SK-N-SH (cell line): ENCODE results near the gene KLK3. TPM values are rescaled to one million over a fixed set of nuclear protein-coding genes. Genes with fewer than 3 reads are reported as not detected.

ENCODE experiments used
- CTCF ChIA-PET: fragments of 300-600, 350-600 bp; formaldehyde crosslinking; extraction: SDS; loops from one replicate; lab custom pipeline; 2021; lab: Yijun Ruan, JAX
- POLR2A ChIA-PET: fragments of 350-600 bp; sonication (Branson Sonifier 250); formaldehyde crosslinking; extraction: SDS; loops from one replicate; lab custom pipeline; 2020; ENCODE audit warnings: antibody characterized with exemption, inconsistent platforms; lab: Yijun Ruan, JAX
- DNase-seq: peaks from one replicate; pipeline ENCODE4 v3.0.0; 2012
- H2AFZ ChIP-seq: fragments of 200-600 bp; sonication (generic); 2 replicates; pipeline ENCODE4 v1.8.1; 2016; ENCODE audit warnings: antibody characterized with exemption, mild to moderate bottlenecking, low read depth
- H3F3A ChIP-seq: fragments of 200-600 bp; sonication (generic); replicated peaks from 2 replicates; pipeline ENCODE3; 2016; ENCODE audit warnings: antibody characterized with exemption, mild to moderate bottlenecking; ENCODE audit not compliant: insufficient read depth
- H3K27ac ChIP-seq, 2 experiments: fragments of 200-500 bp in 1 of 2; fragments of 200-600 bp in 1 of 2; sonication (Bioruptor generic) in 1 of 2; sonication (generic), shearing (Covaris generic) in 1 of 2; 2 replicates each; pipeline versions ENCODE4 v1.5.1 to v1.6.1; 2014 to 2016; ENCODE audit warnings: low read depth in 2 of 2, inconsistent platforms in 1 of 2, low read length in 1 of 2, mild to moderate bottlenecking in 1 of 2, mixed read lengths in 1 of 2
- H3K27me3 ChIP-seq: fragments of 200-600 bp; sonication (generic), shearing (Covaris generic); 2 replicates; pipeline ENCODE4 v1.6.1; 2016; ENCODE audit warnings: mixed run types; ENCODE audit not compliant: insufficient read depth
- H3K36me3 ChIP-seq, 2 experiments: fragments of 200-500 bp in 1 of 2; fragments of 200-600 bp in 1 of 2; sonication (Bioruptor generic) in 1 of 2; sonication (generic) in 1 of 2; replicated peaks in 1 of 2; 2 replicates each; pipeline versions ENCODE3 to v1.5.1; 2014 to 2016; ENCODE audit warnings: low read length in 1 of 2, mild to moderate bottlenecking in 1 of 2; ENCODE audit not compliant: insufficient read depth in 2 of 2, control insufficient read depth in 1 of 2
- H3K4me1 ChIP-seq, 2 experiments: fragments of 200-500 bp in 1 of 2; fragments of 200-600 bp in 1 of 2; sonication (Bioruptor generic) in 1 of 2; sonication (generic), shearing (Covaris generic) in 1 of 2; 2 replicates each; pipeline versions ENCODE4 v1.5.1 to v1.6.1; 2014 to 2016; ENCODE audit warnings: low read depth in 1 of 2, low read length in 1 of 2, mixed run types in 1 of 2; ENCODE audit not compliant: insufficient read depth in 2 of 2, control insufficient read depth in 1 of 2
- H3K4me2 ChIP-seq: fragments of 200-600 bp; sonication (generic), shearing (Covaris generic); 2 replicates; pipeline ENCODE4 v1.6.1; 2017; ENCODE audit warnings: mixed run types
- H3K4me3 ChIP-seq, 2 experiments: fragments of 200-500 bp in 1 of 2; fragments of 200-600 bp in 1 of 2; sonication (Bioruptor generic) in 1 of 2; sonication (generic), shearing (Covaris generic) in 1 of 2; 2 replicates each; pipeline versions ENCODE4 v1.5.1 to v1.8.1; 2014 to 2016; ENCODE audit warnings: low read depth in 2 of 2, inconsistent platforms in 1 of 2, low read length in 1 of 2, mild to moderate bottlenecking in 1 of 2, mixed read lengths in 1 of 2, moderate library complexity in 1 of 2
- H3K79me2 ChIP-seq: fragments of 200-600 bp; sonication (generic); 2 replicates; pipeline ENCODE4 v1.8.1; 2017; ENCODE audit warnings: mild to moderate bottlenecking; ENCODE audit not compliant: insufficient read depth
- H3K9ac ChIP-seq: fragments of 200-600 bp; sonication (generic); 2 replicates; pipeline ENCODE4 v1.6.1; 2017; ENCODE audit warnings: mixed run types
- H3K9me2 ChIP-seq: fragments of 200-600 bp; sonication (generic); 2 replicates; pipeline ENCODE4 v1.6.1; 2017; ENCODE audit warnings: mixed run types
- H3K9me3 ChIP-seq: fragments of 200-600 bp; sonication (generic); 2 replicates; pipeline ENCODE4 v1.6.1; 2017; ENCODE audit warnings: mixed run types, mild to moderate bottlenecking, moderate library complexity
- H4K20me1 ChIP-seq: fragments of 200-600 bp; sonication (generic); 2 replicates; pipeline ENCODE4 v1.6.1; 2017; ENCODE audit warnings: mild to moderate bottlenecking, mixed run types; ENCODE audit not compliant: insufficient read depth
- ELF1 ChIP-seq: IDR thresholded peaks from 2 replicates; pipeline ENCODE4 v1.4.0; 2012
- EZH2phosphoT487 ChIP-seq: fragments of 200-600 bp; sonication (generic); IDR thresholded peaks from 2 replicates; pipeline ENCODE4 v1.6.1; 2017; ENCODE audit warnings: low read depth, mixed run types, mild to moderate bottlenecking, antibody characterized with exemption, moderate library complexity, borderline replicate concordance
- GABPA ChIP-seq: IDR thresholded peaks from 2 replicates; pipeline ENCODE4 v1.4.0; 2012; ENCODE audit warnings: low read depth, mild to moderate bottlenecking
- MEF2A ChIP-seq: IDR thresholded peaks from 2 replicates; pipeline ENCODE4 v1.4.0; 2012; ENCODE audit warnings: low read depth, borderline replicate concordance
- NRF1 ChIP-seq: IDR thresholded peaks from 2 replicates; pipeline ENCODE4 v1.6.1; 2012; ENCODE audit warnings: low read depth, mild to moderate bottlenecking, low read length
- POLR2AphosphoS5 ChIP-seq: IDR thresholded peaks from 2 replicates; pipeline ENCODE4 v1.6.1; 2012; ENCODE audit warnings: low read depth, low read length
- RAD21 ChIP-seq: IDR thresholded peaks from 2 replicates; pipeline ENCODE4 v1.6.1; 2012; ENCODE audit warnings: mild to moderate bottlenecking, low read length
- RFX5 ChIP-seq: IDR thresholded peaks from 2 replicates; pipeline ENCODE4 v1.6.1; 2012; ENCODE audit warnings: mild to moderate bottlenecking, improper control_type of control experiment, low read length
- RXRA ChIP-seq: IDR thresholded peaks from 2 replicates; pipeline ENCODE4 v1.4.0; 2012; ENCODE audit warnings: low read depth, mild to moderate bottlenecking, borderline replicate concordance
- SIN3A ChIP-seq: IDR thresholded peaks from 2 replicates; pipeline ENCODE4 v1.6.1; 2012; ENCODE audit warnings: low read depth, mild to moderate bottlenecking, low read length, moderate library complexity, borderline replicate concordance
- TCF12 ChIP-seq: IDR thresholded peaks from 2 replicates; pipeline ENCODE4 v1.4.0; 2012
- TEAD4 ChIP-seq: IDR thresholded peaks from 2 replicates; pipeline ENCODE4 v1.4.0; 2012; ENCODE audit warnings: mild to moderate bottlenecking, borderline replicate concordance; ENCODE audit not compliant: insufficient read depth
- YY1 ChIP-seq: IDR thresholded peaks from 2 replicates; pipeline ENCODE4 v1.4.0; 2012; ENCODE audit warnings: low read depth, mild to moderate bottlenecking
- whole genome bisulfite sequencing: methylation state at CpG from one replicate; pipeline ENCODE4 v1.1.6; 2017; ENCODE audit warnings: low lambda C conversion rate; 5-methylcytosine and 5-hydroxymethylcytosine counted together
- polyA plus RNA-seq, 3 experiments: library from polyadenylated mRNA; depleted of rRNA; stranded (reverse); fragments of >200 nt; gene quantifications; 2 replicates each; pipeline ENCODE4 v1.2.3, GENCODE V29; 2012
- TF ChIP-seq, protein P1 (sequence below): IDR thresholded peaks from 2 replicates; pipeline ENCODE4 v1.4.0; 2012; ENCODE audit warnings: low read depth
- TF ChIP-seq, protein P2 (sequence below): fragments of 200-600 bp; sonication (generic); IDR thresholded peaks from 2 replicates; pipeline ENCODE4 v1.6.1; 2017; ENCODE audit warnings: antibody characterized with exemption, mild to moderate bottlenecking, moderate library complexity
- TF ChIP-seq, protein P3 (sequence below): IDR thresholded peaks from 2 replicates; pipeline ENCODE4; 2012
- TF ChIP-seq, protein P4 (sequence below): IDR thresholded peaks from 2 replicates; pipeline ENCODE4 v1.4.0; 2012; ENCODE audit warnings: low read depth, borderline replicate concordance

The KLK3 gene
- polyA plus RNA-seq, 1 of the 3 experiments (the other 2 are of a cell fraction): not detected

DNA sequence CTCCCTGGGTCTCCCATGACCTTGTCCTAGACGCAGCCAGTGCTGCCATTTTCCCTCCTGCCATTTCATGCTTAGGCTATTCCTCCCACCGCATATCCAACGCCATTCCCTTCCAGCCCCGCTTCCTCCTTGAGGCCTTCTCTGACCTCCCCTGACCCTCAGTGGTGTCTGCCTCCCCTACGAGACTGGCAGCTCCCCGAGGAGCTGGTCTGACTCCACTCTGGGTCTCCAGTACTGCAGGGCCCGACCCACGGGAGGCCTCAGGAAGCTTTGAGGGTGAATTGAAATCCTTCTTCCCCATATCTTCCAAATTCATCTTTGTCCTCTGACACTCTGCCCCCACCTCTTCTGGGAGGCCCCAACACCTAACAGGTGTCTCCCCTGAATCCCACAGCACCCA lies 22.0 kb upstream of the KLK3 start:
- Histone ChIP-seq H3F3A (no peaks in the 10 kb centered on the region), H3K9me3 (no peaks in the 10 kb centered on the region), H4K20me1 (no peaks in the 10 kb centered on the region), H3K36me3 (no peaks in the 10 kb centered on the region), H3K4me1 (peaks cover 0 to 7% of the 10 kb centered on the region in 2 experiments; a peak in 1 of 4 replicates), H3K79me2 (no peaks in the 10 kb centered on the region), H3K9ac (no peak overlapping the region), H3K4me3 (no peak overlapping the region), H3K27ac (no peak overlapping the region), H2AFZ (no peak overlapping the region), H3K4me2 (no peak overlapping the region), H3K27me3 (peaks cover 16% of the 10 kb centered on the region; the same call in 1 of the 2 replicates), H3K9me2 (no peaks in the 10 kb centered on the region)
- WGBS: 66% methylated on average over 8 of the region's 8 CpGs
- CTCF ChIA-PET: no interaction called here
- POLR2A ChIA-PET: no interaction called here
- no peak for DNase-seq
- TF ChIP-seq MEF2A: no peak
- TF ChIP-seq ELF1: no peak
- no peak for TF ChIP-seq TCF12
- no peak for TF ChIP-seq GABPA

DNA sequence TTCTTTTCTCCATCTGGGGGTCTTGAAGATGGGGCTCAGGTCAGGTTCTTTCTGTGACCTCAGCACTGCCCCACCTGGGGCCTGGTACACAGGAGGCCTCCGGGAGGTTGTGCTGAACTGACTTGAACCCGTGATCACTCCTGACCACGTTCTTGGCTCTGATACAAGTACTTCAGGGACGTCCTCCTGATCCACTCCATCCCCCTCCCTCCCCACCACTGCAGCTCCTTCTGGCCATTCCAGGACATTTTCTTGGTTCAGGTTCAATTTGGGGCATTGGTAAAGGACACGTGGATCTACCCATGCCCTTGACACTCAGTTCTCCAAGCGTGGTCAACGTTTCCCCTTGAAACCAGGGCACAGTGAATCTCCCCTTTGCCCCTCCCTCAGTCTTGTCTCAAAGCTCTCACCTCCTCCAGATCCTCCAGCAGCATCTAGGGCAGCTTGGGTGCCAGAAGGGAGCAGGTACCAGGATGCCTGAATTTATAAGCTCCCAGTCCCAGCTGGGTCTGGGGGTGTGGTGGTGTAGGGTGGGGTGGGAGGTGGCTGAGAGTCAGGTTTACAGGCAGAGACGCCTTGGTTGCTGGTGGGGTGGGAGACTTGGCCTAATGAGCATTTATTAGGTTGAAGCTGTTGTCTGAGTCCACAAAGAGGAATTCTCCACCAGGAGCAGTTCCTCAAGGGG lies 21.5 kb upstream of the KLK3 start, which contains the start of gene KLK15:
TSS of gene KLK15 (minus strand) at position 458 of the 685 bp plus-strand sequence. CDS start 2,082 bp downstream, outside the sequence.
- DNase-seq: no peak
- Histone ChIP-seq H3K4me1 (peaks cover 0 to 7% of the 10 kb centered on the region in 2 experiments; a peak in 1 of 4 replicates), H3K27me3 (peaks cover 16% of the 10 kb centered on the region; the same call in 1 of the 2 replicates), H3K4me3 (no peak within 1 kb of the TSS), H2AFZ (no peak within 1 kb of the TSS), H3F3A (no peaks in the 10 kb centered on the region), H3K36me3 (no peaks in the 10 kb centered on the region), H3K4me2 (no peak within 1 kb of the TSS), H3K9ac (no peak within 1 kb of the TSS), H3K9me2 (no peaks in the 10 kb centered on the region), H3K27ac (no peak within 1 kb of the TSS)
- POLR2A ChIA-PET: no interaction called here
- TF ChIP-seq, protein P1, sequence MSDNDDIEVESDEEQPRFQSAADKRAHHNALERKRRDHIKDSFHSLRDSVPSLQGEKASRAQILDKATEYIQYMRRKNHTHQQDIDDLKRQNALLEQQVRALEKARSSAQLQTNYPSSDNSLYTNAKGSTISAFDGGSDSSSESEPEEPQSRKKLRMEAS: no peak
- TF ChIP-seq POLR2AphosphoS5 (no peak), EZH2phosphoT487 (no peak), TEAD4 (no peak), RFX5 (no peak), NRF1 (no peak), YY1 (no peak), SIN3A (no peak), RXRA (no peak), RAD21 (no peak)
- TF ChIP-seq, protein P2, sequence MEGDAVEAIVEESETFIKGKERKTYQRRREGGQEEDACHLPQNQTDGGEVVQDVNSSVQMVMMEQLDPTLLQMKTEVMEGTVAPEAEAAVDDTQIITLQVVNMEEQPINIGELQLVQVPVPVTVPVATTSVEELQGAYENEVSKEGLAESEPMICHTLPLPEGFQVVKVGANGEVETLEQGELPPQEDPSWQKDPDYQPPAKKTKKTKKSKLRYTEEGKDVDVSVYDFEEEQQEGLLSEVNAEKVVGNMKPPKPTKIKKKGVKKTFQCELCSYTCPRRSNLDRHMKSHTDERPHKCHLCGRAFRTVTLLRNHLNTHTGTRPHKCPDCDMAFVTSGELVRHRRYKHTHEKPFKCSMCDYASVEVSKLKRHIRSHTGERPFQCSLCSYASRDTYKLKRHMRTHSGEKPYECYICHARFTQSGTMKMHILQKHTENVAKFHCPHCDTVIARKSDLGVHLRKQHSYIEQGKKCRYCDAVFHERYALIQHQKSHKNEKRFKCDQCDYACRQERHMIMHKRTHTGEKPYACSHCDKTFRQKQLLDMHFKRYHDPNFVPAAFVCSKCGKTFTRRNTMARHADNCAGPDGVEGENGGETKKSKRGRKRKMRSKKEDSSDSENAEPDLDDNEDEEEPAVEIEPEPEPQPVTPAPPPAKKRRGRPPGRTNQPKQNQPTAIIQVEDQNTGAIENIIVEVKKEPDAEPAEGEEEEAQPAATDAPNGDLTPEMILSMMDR: no peak
- TF ChIP-seq, protein P3, sequence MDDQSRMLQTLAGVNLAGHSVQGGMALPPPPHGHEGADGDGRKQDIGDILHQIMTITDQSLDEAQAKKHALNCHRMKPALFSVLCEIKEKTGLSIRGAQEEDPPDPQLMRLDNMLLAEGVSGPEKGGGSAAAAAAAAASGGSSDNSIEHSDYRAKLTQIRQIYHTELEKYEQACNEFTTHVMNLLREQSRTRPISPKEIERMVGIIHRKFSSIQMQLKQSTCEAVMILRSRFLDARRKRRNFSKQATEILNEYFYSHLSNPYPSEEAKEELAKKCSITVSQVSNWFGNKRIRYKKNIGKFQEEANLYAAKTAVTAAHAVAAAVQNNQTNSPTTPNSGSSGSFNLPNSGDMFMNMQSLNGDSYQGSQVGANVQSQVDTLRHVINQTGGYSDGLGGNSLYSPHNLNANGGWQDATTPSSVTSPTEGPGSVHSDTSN: no peak
- TF ChIP-seq, protein P4, sequence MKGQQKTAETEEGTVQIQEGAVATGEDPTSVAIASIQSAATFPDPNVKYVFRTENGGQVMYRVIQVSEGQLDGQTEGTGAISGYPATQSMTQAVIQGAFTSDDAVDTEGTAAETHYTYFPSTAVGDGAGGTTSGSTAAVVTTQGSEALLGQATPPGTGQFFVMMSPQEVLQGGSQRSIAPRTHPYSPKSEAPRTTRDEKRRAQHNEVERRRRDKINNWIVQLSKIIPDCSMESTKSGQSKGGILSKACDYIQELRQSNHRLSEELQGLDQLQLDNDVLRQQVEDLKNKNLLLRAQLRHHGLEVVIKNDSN: no peak
- TF ChIP-seq, all 33 proteins: peak for 0
- Histone ChIP-seq H3K9me3 (no peaks in the 10 kb centered on the region), H3K79me2 (no peaks in the 10 kb centered on the region), H4K20me1 (no peaks in the 10 kb centered on the region)
- 32% methylated on average over 8 of the region's 8 CpGs for WGBS
- CTCF ChIA-PET: no interaction called here
